ENCODE measurements around the gene NR3C1.

Gene NR3C1

GRCh38 chr5:143418140-143418866 is 14.8 kb upstream of the NR3C1 start:
- DNase-seq (ENCODE audit: low read depth): no peak
- Histone ChIP-seq H3K4me3 (ENCODE audit: low read length) (no peak overlapping the region), H3K4me1 (ENCODE audit: control insufficient read depth, insufficient read depth, low read length) (peaks cover 11% of the 10 kb centered on the region), H3K9ac (ENCODE audit: low read length) (no peak overlapping the region), H3K9me3 (ENCODE audit: control insufficient read depth, low read length) (no peaks in the 10 kb centered on the region), H3K36me3 (ENCODE audit: control insufficient read depth, insufficient read depth, low read length, severe bottlenecking) (no peaks in the 10 kb centered on the region), H3K27me3 (replicated peaks; ENCODE audit: control insufficient read depth, insufficient read depth, low read length) (no peaks in the 10 kb centered on the region)

- no peak overlapping the region for H3K4me3 ChIP-seq (ENCODE audit: low read length)
- H3K4me1 ChIP-seq (ENCODE audit: control insufficient read depth, insufficient read depth, low read length): peaks cover 11% of the 10 kb centered on the region
- no peaks in the 10 kb centered on the region for H3K9me3 ChIP-seq (ENCODE audit: control insufficient read depth, low read length)
- no peak for DNase-seq (ENCODE audit: low read depth)
- H3K27me3 ChIP-seq (replicated peaks; ENCODE audit: control insufficient read depth, insufficient read depth, low read length): no peaks in the 10 kb centered on the region
- H3K9ac ChIP-seq (ENCODE audit: low read length): no peak overlapping the region
- no peaks in the 10 kb centered on the region for H3K36me3 ChIP-seq (ENCODE audit: control insufficient read depth, insufficient read depth, low read length, severe bottlenecking)
Observed at GRCh38 chr5:143417503-143418139, 14.1 kb upstream of the NR3C1 start.

GRCh38 chr5:143416411-143416810 is 12.9 kb upstream of the NR3C1 start:
- Histone ChIP-seq H3K36me3 (ENCODE audit: control insufficient read depth, insufficient read depth, low read length, severe bottlenecking) (no peaks in the 10 kb centered on the region), H3K9me3 (ENCODE audit: control insufficient read depth, low read length) (no peaks in the 10 kb centered on the region), H3K27me3 (replicated peaks; ENCODE audit: control insufficient read depth, insufficient read depth, low read length) (no peaks in the 10 kb centered on the region), H3K4me1 (ENCODE audit: control insufficient read depth, insufficient read depth, low read length) (peaks cover 11% of the 10 kb centered on the region), H3K9ac (ENCODE audit: low read length) (no peak overlapping the region), H3K4me3 (ENCODE audit: low read length) (no peak overlapping the region)
- DNase-seq (ENCODE audit: low read depth): no peak

GRCh38 chr5:143413958-143414669 is 10.6 kb upstream of the NR3C1 start:
- DNase-seq (ENCODE audit: low read depth): no peak
- H3K4me3 ChIP-seq (ENCODE audit: low read length): no peak overlapping the region
- H3K4me1 ChIP-seq (ENCODE audit: control insufficient read depth, insufficient read depth, low read length): peaks cover 11% of the 10 kb centered on the region
- H3K9ac ChIP-seq (ENCODE audit: low read length): no peak overlapping the region
- H3K9me3 ChIP-seq (ENCODE audit: control insufficient read depth, low read length): no peaks in the 10 kb centered on the region
- H3K36me3 ChIP-seq (ENCODE audit: control insufficient read depth, insufficient read depth, low read length, severe bottlenecking): no peaks in the 10 kb centered on the region
- H3K27me3 ChIP-seq (replicated peaks; ENCODE audit: control insufficient read depth, insufficient read depth, low read length): no peaks in the 10 kb centered on the region

- H3K4me1 ChIP-seq (ENCODE audit: control insufficient read depth, insufficient read depth, low read length): peaks cover under 1% of the 10 kb centered on the region
- H3K9me3 ChIP-seq (ENCODE audit: control insufficient read depth, low read length): no peaks in the 10 kb centered on the region
- H3K36me3 ChIP-seq (ENCODE audit: control insufficient read depth, insufficient read depth, low read length, severe bottlenecking): no peaks in the 10 kb centered on the region
- H3K27me3 ChIP-seq (replicated peaks; ENCODE audit: control insufficient read depth, insufficient read depth, low read length): no peaks in the 10 kb centered on the region
- H3K9ac ChIP-seq (ENCODE audit: low read length): no peak overlapping the region
- DNase-seq (ENCODE audit: low read depth): no peak
- no peak overlapping the region for H3K4me3 ChIP-seq (ENCODE audit: low read length)
Observed at GRCh38 chr5:143412661-143413342, 9.3 kb upstream of the NR3C1 start.

- no peak overlapping the region for H3K9ac ChIP-seq (ENCODE audit: low read length)
- no peak overlapping the region for H3K4me3 ChIP-seq (ENCODE audit: low read length)
- no peak for DNase-seq (ENCODE audit: low read depth)
- peaks cover 2% of the 10 kb centered on the region for H3K4me1 ChIP-seq (ENCODE audit: control insufficient read depth, insufficient read depth, low read length)
- H3K27me3 ChIP-seq (replicated peaks; ENCODE audit: control insufficient read depth, insufficient read depth, low read length): no peaks in the 10 kb centered on the region
- H3K36me3 ChIP-seq (ENCODE audit: control insufficient read depth, insufficient read depth, low read length, severe bottlenecking): no peaks in the 10 kb centered on the region
- H3K9me3 ChIP-seq (ENCODE audit: control insufficient read depth, low read length): no peaks in the 10 kb centered on the region
Observed at GRCh38 chr5:143409926-143410325, 6.4 kb upstream of the NR3C1 start.

GRCh38 chr5:143406408-143406807 is 2.9 kb upstream of the NR3C1 start:
- H3K27me3 ChIP-seq (replicated peaks; ENCODE audit: control insufficient read depth, insufficient read depth, low read length): no peaks in the 10 kb centered on the region
- no peaks in the 10 kb centered on the region for H3K9me3 ChIP-seq (ENCODE audit: control insufficient read depth, low read length)
- peaks cover 2% of the 10 kb centered on the region for H3K4me1 ChIP-seq (ENCODE audit: control insufficient read depth, insufficient read depth, low read length)
- H3K36me3 ChIP-seq (ENCODE audit: control insufficient read depth, insufficient read depth, low read length, severe bottlenecking): no peaks in the 10 kb centered on the region
- DNase-seq (ENCODE audit: low read depth): no peak
- H3K4me3 ChIP-seq (ENCODE audit: low read length): no peak overlapping the region
- no peak overlapping the region for H3K9ac ChIP-seq (ENCODE audit: low read length)

GRCh38 chr5:143405849-143406098 is 2.3 kb upstream of the NR3C1 start:
- DNase-seq (ENCODE audit: low read depth): no peak
- Histone ChIP-seq H3K9me3 (ENCODE audit: control insufficient read depth, low read length) (no peaks in the 10 kb centered on the region), H3K9ac (ENCODE audit: low read length) (peak overlapping the region; percentile 98), H3K4me1 (ENCODE audit: control insufficient read depth, insufficient read depth, low read length) (peaks cover 2% of the 10 kb centered on the region), H3K4me3 (ENCODE audit: low read length) (peak overlapping the region; percentile 92), H3K27me3 (replicated peaks; ENCODE audit: control insufficient read depth, insufficient read depth, low read length) (no peaks in the 10 kb centered on the region), H3K36me3 (ENCODE audit: control insufficient read depth, insufficient read depth, low read length, severe bottlenecking) (no peaks in the 10 kb centered on the region)

GRCh38 chr5:143405063-143405848 is 1.8 kb upstream of the NR3C1 start:
- peak overlapping the region; percentile 98 for H3K9ac ChIP-seq (ENCODE audit: low read length)
- peak overlapping the region; percentile 92 for H3K4me3 ChIP-seq (ENCODE audit: low read length)
- no peaks in the 10 kb centered on the region for H3K27me3 ChIP-seq (replicated peaks; ENCODE audit: control insufficient read depth, insufficient read depth, low read length)
- peaks cover under 1% of the 10 kb centered on the region for H3K36me3 ChIP-seq (ENCODE audit: control insufficient read depth, insufficient read depth, low read length, severe bottlenecking)
- peaks cover 2% of the 10 kb centered on the region for H3K4me1 ChIP-seq (ENCODE audit: control insufficient read depth, insufficient read depth, low read length)
- H3K9me3 ChIP-seq (ENCODE audit: control insufficient read depth, low read length): no peaks in the 10 kb centered on the region
- DNase-seq (ENCODE audit: low read depth): peak; percentile 90

- Histone ChIP-seq H3K9me3 (ENCODE audit: control insufficient read depth, low read length) (no peaks in the 10 kb centered on the region), H3K27me3 (replicated peaks; ENCODE audit: control insufficient read depth, insufficient read depth, low read length) (no peaks in the 10 kb centered on the region), H3K4me1 (ENCODE audit: control insufficient read depth, insufficient read depth, low read length) (peaks cover 2% of the 10 kb centered on the region), H3K4me3 (ENCODE audit: low read length) (peak overlapping the region; percentile 92), H3K9ac (ENCODE audit: low read length) (peak overlapping the region; percentile 98), H3K36me3 (ENCODE audit: control insufficient read depth, insufficient read depth, low read length, severe bottlenecking) (peaks cover 8% of the 10 kb centered on the region)
- DNase-seq (ENCODE audit: low read depth): peak; percentile 91
Observed at GRCh38 chr5:143404416-143405062, 1.1 kb upstream of the NR3C1 start.
